GM23338 (cell line): ENCODE data around the gene NPB. TPM values are rescaled to one million over a fixed set of nuclear protein-coding genes. Genes with fewer than 3 reads are reported as not detected.

Experiments
- ATAC-seq: fragments of 200-7000 bp; cut with Tn5 transposase; 3 replicates; pipeline ENCODE4 v1.9.1; 2020
- DNase-seq: peaks from one replicate; pipeline ENCODE4 v3.0.0-alpha.2; 2015; ENCODE audit warnings: low spot score
- H2AFZ ChIP-seq: fragments of 200-600 bp; sonication (generic); 2 replicates; pipeline ENCODE4 v1.8.0; 2016; ENCODE audit warnings: antibody characterized with exemption, mild to moderate bottlenecking, moderate library complexity
- H3F3A ChIP-seq: fragments of 200-600 bp; sonication (generic); replicated peaks from 2 replicates; pipeline ENCODE4 v1.8.0; 2017; ENCODE audit warnings: antibody characterized with exemption, mixed run types, low read depth
- H3K27ac ChIP-seq: fragments of 200-600 bp; sonication (generic); 2 replicates; pipeline ENCODE4 v1.6.1; 2016; ENCODE audit warnings: low read depth
- H3K27me3 ChIP-seq: fragments of 200-600 bp; sonication (generic); 2 replicates; pipeline ENCODE4 v1.8.0; 2016; ENCODE audit warnings: mild to moderate bottlenecking, mixed run types, moderate library complexity; ENCODE audit not compliant: insufficient read depth
- H3K36me3 ChIP-seq: fragments of 200-600 bp; sonication (generic); 2 replicates; pipeline ENCODE4 v1.8.0; 2016; ENCODE audit warnings: mild to moderate bottlenecking; ENCODE audit not compliant: insufficient read depth
- H3K4me1 ChIP-seq: fragments of 200-600 bp; sonication (generic); 2 replicates; pipeline ENCODE4 v1.8.0; 2016; ENCODE audit warnings: mild to moderate bottlenecking, moderate library complexity; ENCODE audit not compliant: insufficient read depth
- H3K4me2 ChIP-seq: fragments of 200-600 bp; sonication (generic); 2 replicates; pipeline ENCODE4 v1.7.1; 2017; ENCODE audit warnings: mixed run types
- H3K4me3 ChIP-seq: fragments of 200-600 bp; sonication (generic); 2 replicates; pipeline ENCODE4 v1.6.1; 2016; ENCODE audit warnings: mixed run types
- H3K79me2 ChIP-seq: fragments of 200-600 bp; sonication (generic); replicated peaks from 2 replicates; pipeline ENCODE4 v1.8.0; 2017; ENCODE audit warnings: mild to moderate bottlenecking; ENCODE audit not compliant: insufficient read depth
- H3K9me2 ChIP-seq: fragments of 200-600 bp; sonication (generic); 2 replicates; pipeline ENCODE4 v1.8.0; 2017; ENCODE audit not compliant: insufficient read depth
- H4K20me1 ChIP-seq: fragments of 200-600 bp; sonication (generic); replicated peaks from 2 replicates; pipeline ENCODE4 v1.8.0; 2017; ENCODE audit warnings: mild to moderate bottlenecking; ENCODE audit not compliant: insufficient read depth
- H3K27ac Mint-ChIP-seq: 2 replicates; pipeline ENCODE4 v1.8.0; 2020; ENCODE audit warnings: inconsistent platforms, mild to moderate bottlenecking, moderate library complexity, mixed read lengths
- H3K27me3 Mint-ChIP-seq: 3 replicates; pipeline ENCODE4 v1.8.0; 2022; ENCODE audit warnings: low read depth, mild to moderate bottlenecking, moderate library complexity, mixed read lengths, inconsistent platforms; ENCODE audit not compliant: insufficient read depth, poor library complexity
- H3K36me3 Mint-ChIP-seq: 3 replicates; pipeline ENCODE4 v1.8.0; 2021; ENCODE audit warnings: low read depth, mild to moderate bottlenecking, inconsistent platforms, moderate library complexity, mixed read lengths
- H3K4me1 Mint-ChIP-seq: 3 replicates; pipeline ENCODE4 v1.8.0; 2020; ENCODE audit warnings: mild to moderate bottlenecking, inconsistent platforms, mixed read lengths
- H3K4me3 Mint-ChIP-seq: 3 replicates; pipeline ENCODE4 v1.8.0; 2021; ENCODE audit warnings: moderate library complexity, mild to moderate bottlenecking, inconsistent platforms, mixed read lengths
- H3K9me3 Mint-ChIP-seq: 3 replicates; pipeline ENCODE4 v1.8.0; 2020; ENCODE audit warnings: moderate library complexity, mild to moderate bottlenecking, inconsistent platforms, mixed read lengths
- CREB1 ChIP-seq: fragments of 250-450 bp; sonication (Bioruptor Pico); IDR thresholded peaks from 2 replicates; pipeline ENCODE4 v1.5.0; 2020; ENCODE audit warnings: low read depth, mild to moderate bottlenecking, moderate library complexity
- ETS1 ChIP-seq: IDR thresholded peaks from 2 replicates; pipeline ENCODE4 v1.6.1; 2016; ENCODE audit warnings: antibody characterized with exemption
- EZH2 ChIP-seq: fragments of 200-600 bp; sonication (generic); IDR thresholded peaks from one replicate; pipeline ENCODE4 v1.8.0; 2017; ENCODE audit warnings: antibody characterized with exemption, mild to moderate bottlenecking, low read depth; ENCODE audit not compliant: unreplicated experiment
- EZH2phosphoT487 ChIP-seq: fragments of 200-600 bp; sonication (generic); IDR thresholded peaks from one replicate; pipeline ENCODE4 v1.8.1; 2018; ENCODE audit warnings: antibody characterized with exemption; ENCODE audit not compliant: unreplicated experiment
- JUNB ChIP-seq: IDR thresholded peaks from one replicate; pipeline ENCODE4 v1.6.1; 2016; ENCODE audit warnings: antibody characterized with exemption; ENCODE audit not compliant: unreplicated experiment
- POLR2AphosphoS5 ChIP-seq: IDR thresholded peaks from 2 replicates; pipeline ENCODE4 v1.6.1; 2016; ENCODE audit warnings: antibody characterized with exemption, low read depth
- REST ChIP-seq: IDR thresholded peaks from one replicate; pipeline ENCODE4 v1.6.1; 2018; ENCODE audit warnings: antibody characterized with exemption; ENCODE audit not compliant: unreplicated experiment
- STAT1 ChIP-seq: IDR thresholded peaks from one replicate; pipeline ENCODE4 v1.6.1; 2016; ENCODE audit warnings: antibody characterized with exemption; ENCODE audit not compliant: unreplicated experiment
- ZNF114 ChIP-seq: fragments of 250-450 bp; sonication (Bioruptor Pico); IDR thresholded peaks from 2 replicates; pipeline ENCODE4 v1.5.0; 2020; ENCODE audit warnings: mild to moderate bottlenecking, moderate library complexity
- ZNF462 ChIP-seq: fragments of 250-450 bp; sonication (Bioruptor Pico); IDR thresholded peaks from 2 replicates; pipeline ENCODE4 v1.5.0; 2020; ENCODE audit warnings: mild to moderate bottlenecking, moderate library complexity
- polyA plus RNA-seq: library from polyadenylated mRNA; unstranded; fragments of >200 nt; fragmentation: Nextera tagmentation; extraction: Ambion mirVana; gene quantifications from 2 replicates; pipeline ENCODE4 v1.2.1, GENCODE V29; 2016
- total RNA-seq: library from RNA; depleted of rRNA; stranded (reverse); fragments of >200 nt; shearing (Covaris generic); gene quantifications from 2 replicates; pipeline ENCODE4 v1.2.3, GENCODE V29; 2014

Gene NPB
- total and polyA plus RNA-seq, 2 experiments from 2014 or later = 3.6 to 3.8 TPM

GRCh38 chr17:81902653-81903414 is 796 bp downstream of the NPB start:
- H3F3A ChIP-seq = peaks cover 15% of the 10 kb centered on the region
- no peaks in the 10 kb centered on the region for H3K9me2 ChIP-seq
- no peaks in the 10 kb centered on the region for H3K79me2 ChIP-seq
- H3K27me3 ChIP-seq = peaks cover 18% of the 10 kb centered on the region
- no peak for TF ChIP-seq JUNB
- peak; percentile 17 for TF ChIP-seq POLR2AphosphoS5
- peak; percentile 10 for TF ChIP-seq EZH2
- peaks cover 17% of the 10 kb centered on the region for H3K27me3 Mint-ChIP-seq
- H3K4me1 ChIP-seq = no peaks in the 10 kb centered on the region; the same call in 1 of the 2 replicates
- H3K27ac Mint-ChIP-seq = no peak overlapping the region
- no peaks in the 10 kb centered on the region for H3K9me3 Mint-ChIP-seq
- H4K20me1 ChIP-seq = no peaks in the 10 kb centered on the region
- ATAC-seq (peak; percentile 56), DNase-seq (peak; percentile 73)
- no peak overlapping the region for H3K27ac ChIP-seq
- H3K4me3 ChIP-seq = peak overlapping the region; percentile 60
- H3K4me1 Mint-ChIP-seq = peaks cover 3% of the 10 kb centered on the region; the same call in 2 of the 3 replicates
- H2AFZ ChIP-seq = no peak overlapping the region
- H3K36me3 ChIP-seq = peaks cover 4% of the 10 kb centered on the region; the same call in 1 of the 2 replicates
- peak overlapping the region; percentile 50; the same call in 2 of the 3 replicates for H3K4me3 Mint-ChIP-seq
- H3K4me2 ChIP-seq = peak overlapping the region; percentile 85
- peaks cover 17% of the 10 kb centered on the region for H3K36me3 Mint-ChIP-seq

DNA sequence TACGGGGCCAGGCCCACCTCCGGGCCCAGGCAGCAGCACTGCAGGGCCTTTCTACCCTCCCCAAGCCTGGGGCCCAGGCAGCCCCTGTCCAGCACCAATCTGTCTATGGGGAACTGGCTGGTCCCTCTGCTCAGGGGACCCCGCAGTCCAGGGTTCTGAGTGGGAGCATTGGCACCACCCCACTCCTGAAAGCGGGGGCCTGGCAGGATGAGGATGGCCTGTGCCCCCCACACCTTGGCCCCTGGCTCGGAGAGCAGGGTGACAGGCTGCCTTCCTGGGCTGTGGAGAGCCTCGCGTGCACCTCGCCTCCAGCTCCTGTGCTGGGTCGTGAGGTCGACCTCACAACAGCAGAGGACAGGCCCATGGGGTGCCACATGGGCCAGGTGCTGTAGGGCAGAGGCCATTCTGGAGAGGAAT is 1.4 kb downstream of the NPB start:
- H3K4me1 Mint-ChIP-seq = peaks cover 3% of the 10 kb centered on the region; the same call in 2 of the 3 replicates
- no peak overlapping the region for H3K27ac ChIP-seq
- H3F3A ChIP-seq = peaks cover 15% of the 10 kb centered on the region
- peaks cover 18% of the 10 kb centered on the region for H3K27me3 ChIP-seq
- H3K27me3 Mint-ChIP-seq = peaks cover 17% of the 10 kb centered on the region
- H3K4me1 ChIP-seq = no peaks in the 10 kb centered on the region; the same call in 1 of the 2 replicates
- H4K20me1 ChIP-seq = no peaks in the 10 kb centered on the region
- H3K36me3 ChIP-seq = peaks cover 5% of the 10 kb centered on the region; the same call in 1 of the 2 replicates
- no peak overlapping the region for H3K4me3 Mint-ChIP-seq
- no peak overlapping the region for H3K27ac Mint-ChIP-seq
- DNase-seq (no peak), ATAC-seq (no peak)
- no peak overlapping the region for H3K4me2 ChIP-seq
- H3K9me3 Mint-ChIP-seq = no peaks in the 10 kb centered on the region
- no peak overlapping the region for H2AFZ ChIP-seq
- H3K4me3 ChIP-seq = no peak overlapping the region
- H3K79me2 ChIP-seq = no peaks in the 10 kb centered on the region
- peaks cover 11% of the 10 kb centered on the region for H3K36me3 Mint-ChIP-seq
- H3K9me2 ChIP-seq = no peaks in the 10 kb centered on the region
- TF ChIP-seq POLR2AphosphoS5 (no peak), EZH2phosphoT487 (no peak), ZNF114 (no peak), JUNB (no peak), ZNF462 (CRISPR knock-in tag) (no peak), ETS1 (no peak), CREB1 (CRISPR knock-in tag) (no peak), STAT1 (no peak), EZH2 (no peak), REST (no peak)
